Cardiac fibroblast (primary cell): Measurements from ENCODE around the gene PLCB3.

Experiments
- DNase-seq, 2 donors: peaks; one replicate each; pipeline versions ENCODE4 v3.0.0 to v3.0.0-alpha.2; 2010; ENCODE audit warnings: low read depth in 2 of 2
- H3K4me3 ChIP-seq, 2 donors: replicated peaks in 1 of 2; 1 replicate in 1 of 2; 2 replicates in 1 of 2; pipeline ENCODE4 v1.5.1; 2011; ENCODE audit warnings: low read depth in 2 of 2, low read length in 2 of 2, mild to moderate bottlenecking in 2 of 2, moderate library complexity in 1 of 2
- CTCF ChIP-seq: IDR thresholded peaks from one replicate; pipeline ENCODE4 v1.5.1; 2011; ENCODE audit warnings: low read depth, mild to moderate bottlenecking, low read length, inconsistent platforms

PLCB3 gene

GRCh38 chr11:64269540-64270220, 18.4 kb downstream of the PLCB3 start:
- peak; percentile 100 for DNase-seq
- peak overlapping the region; percentile 64 to 69 for H3K4me3 ChIP-seq
- no peak for TF ChIP-seq CTCF

GRCh38 chr11:64275031-64275800, 23.9 kb downstream of the PLCB3 start:
- no peak for TF ChIP-seq CTCF
- H3K4me3 ChIP-seq, result no peak overlapping the region
- DNase-seq, result no peak

DNA sequence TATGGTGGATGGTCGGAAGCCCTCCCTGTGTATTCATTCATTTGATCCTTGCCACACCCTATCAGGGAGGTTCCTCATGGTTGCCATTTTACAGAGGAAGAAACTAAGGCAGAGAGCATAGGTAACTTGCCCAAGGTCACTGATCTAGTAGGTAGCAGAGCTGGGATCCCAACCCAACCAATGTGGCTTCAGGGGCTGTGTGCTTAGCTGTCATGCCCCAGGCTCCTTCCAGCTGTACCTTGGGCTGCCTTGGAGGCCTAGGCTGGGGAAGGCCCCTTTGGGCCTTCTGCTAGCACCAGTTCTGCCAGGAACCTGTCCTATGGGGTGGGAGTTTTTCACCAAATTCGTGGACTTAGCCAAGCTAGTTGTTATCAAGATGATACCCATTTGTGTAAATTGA, 24.5 kb downstream of the PLCB3 start:
- no peak overlapping the region for H3K4me3 ChIP-seq
- DNase-seq, result no peak
- no peak for TF ChIP-seq CTCF

DNA sequence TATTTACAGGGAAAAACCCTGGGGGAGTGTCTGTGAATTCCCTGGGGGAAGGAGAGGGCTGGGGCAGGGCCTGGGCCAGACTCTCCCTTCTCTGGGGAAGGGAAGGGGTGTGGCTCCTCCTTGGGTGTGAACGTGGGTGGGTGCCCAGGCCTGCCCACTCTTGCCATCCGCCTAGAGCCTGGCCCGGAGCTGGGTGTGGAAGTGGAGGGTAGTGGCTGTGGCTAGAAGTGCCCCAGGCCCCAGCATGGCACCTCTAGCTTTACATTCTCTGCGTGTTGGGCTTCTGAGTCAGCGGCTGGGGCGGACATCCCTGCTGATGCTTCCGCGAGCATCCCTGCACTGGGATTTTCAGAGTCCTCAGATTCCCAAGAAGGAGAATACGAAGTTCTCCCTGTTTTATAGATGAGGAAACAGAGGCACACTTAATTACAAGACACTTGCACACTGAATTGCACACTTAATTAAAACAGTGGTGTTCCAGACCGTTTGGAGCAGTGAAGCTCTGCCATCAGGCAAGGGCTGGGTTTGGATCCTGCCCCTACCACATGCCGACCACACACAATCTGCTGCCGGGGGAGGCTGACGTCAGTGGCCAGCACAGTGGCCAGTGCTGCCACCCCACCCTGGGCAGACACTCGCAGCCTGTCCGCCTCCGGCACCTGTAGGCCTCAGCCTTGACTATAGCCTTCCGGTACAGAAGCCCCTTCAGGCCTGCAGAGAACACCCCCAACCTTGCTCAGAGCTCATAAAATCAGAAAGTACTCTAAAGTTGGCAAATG, 25.5 kb downstream of the PLCB3 start:
- TF ChIP-seq CTCF, result no peak
- peak in 1 of 2 donors; percentile 28 for DNase-seq
- H3K4me3 ChIP-seq, result no peak overlapping the region

- no peak for TF ChIP-seq CTCF
- DNase-seq, result no peak
- no peak overlapping the region for H3K4me3 ChIP-seq
These were observed 27.4 kb downstream of the PLCB3 start for GRCh38 chr11:64278576-64279190.

DNA sequence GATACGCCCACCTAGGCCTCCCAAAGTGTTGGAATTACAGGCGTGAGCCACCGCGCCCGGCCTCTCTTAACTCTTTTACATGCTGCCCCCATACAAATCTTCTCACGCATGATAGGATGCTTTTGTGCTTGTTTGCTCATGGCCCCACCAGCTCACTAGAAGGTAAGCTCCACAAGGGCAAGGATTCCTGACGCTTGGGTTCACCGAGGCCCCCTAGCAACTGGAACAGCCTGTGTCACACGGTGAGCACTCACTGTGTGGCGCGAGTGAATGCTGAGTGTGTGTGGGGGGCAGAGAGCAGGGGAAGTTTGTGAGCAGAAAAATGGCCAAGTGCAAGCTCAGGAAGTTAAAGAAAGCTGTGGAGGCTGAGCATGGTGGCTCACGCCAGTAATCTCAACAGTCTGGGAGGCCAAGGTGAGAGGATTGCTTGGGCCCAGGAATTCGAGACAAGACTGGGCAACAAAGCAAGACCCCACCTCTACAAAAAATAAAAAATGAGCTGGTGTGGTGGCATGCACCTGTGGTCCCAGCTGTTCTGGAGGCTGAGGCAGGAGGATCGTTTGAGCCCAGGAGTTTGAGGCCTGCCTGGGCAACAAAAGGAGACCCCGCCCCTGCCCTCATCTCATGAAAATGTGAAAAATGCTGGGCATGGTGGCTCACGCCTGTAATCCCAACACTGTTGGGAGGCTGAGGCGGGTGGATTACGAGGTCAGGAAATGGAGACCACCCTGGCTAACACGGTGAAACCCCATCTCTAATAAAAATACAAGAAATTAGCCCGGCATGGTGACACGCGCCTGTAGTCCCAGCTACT, 30.8 kb downstream of the PLCB3 start:
- no peak for TF ChIP-seq CTCF
- H3K4me3 ChIP-seq, result no peak overlapping the region
- no peak for DNase-seq
